ENCODE measurements around the gene ZNF775.

ZNF775 gene

GRCh38 chr7:150371996-150372270, 7.2 kb upstream of the ZNF775 start:
- Histone ChIP-seq H3K36me3 (ENCODE audit: insufficient read depth, low read depth, low read length) (peaks cover 52% of the 10 kb centered on the region), H3K9me3 (ENCODE audit: insufficient read depth, low read depth, low read length) (no peaks in the 10 kb centered on the region), H3K27ac (ENCODE audit: low read length) (no peak overlapping the region), H3K27me3 (ENCODE audit: insufficient read depth, low read length) (no peaks in the 10 kb centered on the region), H3K9ac (ENCODE audit: low read depth, low read length) (no peak overlapping the region), H3K4me3 (ENCODE audit: low read length) (no peak overlapping the region), H3K4me1 (ENCODE audit: insufficient read depth, low read length) (peaks cover 48% of the 10 kb centered on the region)

- Histone ChIP-seq H3K9ac (ENCODE audit: low read depth, low read length) (no peak overlapping the region), H3K27ac (ENCODE audit: low read length) (no peak overlapping the region), H3K4me1 (ENCODE audit: insufficient read depth, low read length) (peaks cover 53% of the 10 kb centered on the region), H3K36me3 (ENCODE audit: insufficient read depth, low read depth, low read length) (peaks cover 52% of the 10 kb centered on the region), H3K9me3 (ENCODE audit: insufficient read depth, low read depth, low read length) (no peaks in the 10 kb centered on the region), H3K4me3 (ENCODE audit: low read length) (no peak overlapping the region), H3K27me3 (ENCODE audit: insufficient read depth, low read length) (no peaks in the 10 kb centered on the region)
These were observed 6.7 kb upstream of the ZNF775 start for GRCh38 chr7:150372271-150373048.

GRCh38 chr7:150373049-150373801, 5.9 kb upstream of the ZNF775 start:
- Histone ChIP-seq H3K9ac (ENCODE audit: low read depth, low read length) (peak overlapping the region; percentile 21; the same call in 1 of the 2 replicates), H3K27ac (ENCODE audit: low read length) (no peak overlapping the region), H3K4me1 (ENCODE audit: insufficient read depth, low read length) (peaks cover 56% of the 10 kb centered on the region), H3K36me3 (ENCODE audit: insufficient read depth, low read depth, low read length) (peaks cover 52% of the 10 kb centered on the region), H3K9me3 (ENCODE audit: insufficient read depth, low read depth, low read length) (no peaks in the 10 kb centered on the region), H3K4me3 (ENCODE audit: low read length) (no peak overlapping the region), H3K27me3 (ENCODE audit: insufficient read depth, low read length) (no peaks in the 10 kb centered on the region)

- Histone ChIP-seq H3K9ac (ENCODE audit: low read depth, low read length) (peak overlapping the region; percentile 31; the same call in 1 of the 2 replicates), H3K4me1 (ENCODE audit: insufficient read depth, low read length) (peaks cover 56% of the 10 kb centered on the region)
These were observed 5.1 kb upstream of the ZNF775 start for GRCh38 chr7:150374026-150374425.

GRCh38 chr7:150374472-150374871, 4.7 kb upstream of the ZNF775 start:
- Histone ChIP-seq H3K27me3 (ENCODE audit: insufficient read depth, low read length) (no peaks in the 10 kb centered on the region), H3K9me3 (ENCODE audit: insufficient read depth, low read depth, low read length) (no peaks in the 10 kb centered on the region), H3K4me1 (ENCODE audit: insufficient read depth, low read length) (peaks cover 54% of the 10 kb centered on the region), H3K36me3 (ENCODE audit: insufficient read depth, low read depth, low read length) (peaks cover 52% of the 10 kb centered on the region), H3K9ac (ENCODE audit: low read depth, low read length) (no peak overlapping the region; the same call in 1 of the 2 replicates), H3K4me3 (ENCODE audit: low read length) (no peak overlapping the region; the same call in 1 of the 2 replicates), H3K27ac (ENCODE audit: low read length) (peak overlapping the region; percentile 59)

More at GRCh38 chr7:150374026-150374425, 5.1 kb upstream of the ZNF775 start:
- Histone ChIP-seq H3K9me3 (ENCODE audit: insufficient read depth, low read depth, low read length) (no peaks in the 10 kb centered on the region), H3K36me3 (ENCODE audit: insufficient read depth, low read depth, low read length) (peaks cover 52% of the 10 kb centered on the region), H3K27ac (ENCODE audit: low read length) (peak overlapping the region; percentile 59), H3K27me3 (ENCODE audit: insufficient read depth, low read length) (no peaks in the 10 kb centered on the region), H3K4me3 (ENCODE audit: low read length) (no peak overlapping the region; the same call in 1 of the 2 replicates)

- Histone ChIP-seq H3K9me3 (ENCODE audit: insufficient read depth, low read depth, low read length) (no peaks in the 10 kb centered on the region), H3K36me3 (ENCODE audit: insufficient read depth, low read depth, low read length) (peaks cover 38% of the 10 kb centered on the region), H3K9ac (ENCODE audit: low read depth, low read length) (no peak overlapping the region; the same call in 1 of the 2 replicates), H3K4me1 (ENCODE audit: insufficient read depth, low read length) (peaks cover 48% of the 10 kb centered on the region), H3K27me3 (ENCODE audit: insufficient read depth, low read length) (no peaks in the 10 kb centered on the region), H3K4me3 (ENCODE audit: low read length) (no peak overlapping the region), H3K27ac (ENCODE audit: low read length) (no peak overlapping the region)
These were observed 3.2 kb upstream of the ZNF775 start for GRCh38 chr7:150375662-150376521.

GRCh38 chr7:150376560-150376959, 2.6 kb upstream of the ZNF775 start:
- H3K4me3 ChIP-seq (ENCODE audit: low read length): no peak overlapping the region
- H3K9ac ChIP-seq (ENCODE audit: low read depth, low read length): no peak overlapping the region
- H3K4me1 ChIP-seq (ENCODE audit: insufficient read depth, low read length): peaks cover 51% of the 10 kb centered on the region

GRCh38 chr7:150377196-150377595, 1.9 kb upstream of the ZNF775 start:
- peaks cover 51% of the 10 kb centered on the region for H3K4me1 ChIP-seq (ENCODE audit: insufficient read depth, low read length)
- peak overlapping the region; percentile 97; the same call in 1 of the 2 replicates for H3K9ac ChIP-seq (ENCODE audit: low read depth, low read length)
- H3K27me3 ChIP-seq (ENCODE audit: insufficient read depth, low read length): no peaks in the 10 kb centered on the region
- no peaks in the 10 kb centered on the region for H3K9me3 ChIP-seq (ENCODE audit: insufficient read depth, low read depth, low read length)
- H3K27ac ChIP-seq (ENCODE audit: low read length): peak overlapping the region; percentile 64
- H3K36me3 ChIP-seq (ENCODE audit: insufficient read depth, low read depth, low read length): peaks cover 26% of the 10 kb centered on the region
- no peak overlapping the region for H3K4me3 ChIP-seq (ENCODE audit: low read length)

More at GRCh38 chr7:150376560-150376959, 2.6 kb upstream of the ZNF775 start:
- H3K36me3 ChIP-seq (ENCODE audit: insufficient read depth, low read depth, low read length): peaks cover 31% of the 10 kb centered on the region
- no peaks in the 10 kb centered on the region for H3K9me3 ChIP-seq (ENCODE audit: insufficient read depth, low read depth, low read length)
- no peak overlapping the region for H3K27ac ChIP-seq (ENCODE audit: low read length)
- H3K27me3 ChIP-seq (ENCODE audit: insufficient read depth, low read length): no peaks in the 10 kb centered on the region

- H3K27me3 ChIP-seq (ENCODE audit: insufficient read depth, low read length): no peaks in the 10 kb centered on the region
- no peaks in the 10 kb centered on the region for H3K9me3 ChIP-seq (ENCODE audit: insufficient read depth, low read depth, low read length)
- H3K9ac ChIP-seq (ENCODE audit: low read depth, low read length): peak overlapping the region; percentile 97; the same call in 1 of the 2 replicates
- H3K27ac ChIP-seq (ENCODE audit: low read length): peak overlapping the region; percentile 64
- H3K36me3 ChIP-seq (ENCODE audit: insufficient read depth, low read depth, low read length): peaks cover 21% of the 10 kb centered on the region
- peaks cover 51% of the 10 kb centered on the region for H3K4me1 ChIP-seq (ENCODE audit: insufficient read depth, low read length)
- H3K4me3 ChIP-seq (ENCODE audit: low read length): peak overlapping the region; percentile 85; the same call in 1 of the 2 replicates
These were observed 1.5 kb upstream of the ZNF775 start for GRCh38 chr7:150377635-150378034.

- Histone ChIP-seq H3K36me3 (ENCODE audit: insufficient read depth, low read depth, low read length) (peaks cover 15% of the 10 kb centered on the region), H3K27ac (ENCODE audit: low read length) (peak overlapping the region; percentile 98), H3K27me3 (ENCODE audit: insufficient read depth, low read length) (no peaks in the 10 kb centered on the region), H3K4me3 (ENCODE audit: low read length) (peak overlapping the region; percentile 85), H3K4me1 (ENCODE audit: insufficient read depth, low read length) (peaks cover 51% of the 10 kb centered on the region), H3K9me3 (ENCODE audit: insufficient read depth, low read depth, low read length) (no peaks in the 10 kb centered on the region), H3K9ac (ENCODE audit: low read depth, low read length) (peak overlapping the region; percentile 97)
These were observed 846 bp upstream of the ZNF775 start for GRCh38 chr7:150378115-150378852.
